CD14-positive monocyte (primary cell): ENCODE measurements around the gene NOL6. TPM values are rescaled to one million over a fixed set of nuclear protein-coding genes. Genes with fewer than 3 reads are reported as not detected.

Source experiments
- DNase-seq, 3 donors: peaks; one replicate each; pipeline ENCODE4 v3.0.0-alpha.2; 2011 to 2022
- H2AFZ ChIP-seq: 2 replicates; pipeline ENCODE4 v1.6.0; 2012; ENCODE audit warnings: mild to moderate bottlenecking, low read depth, low read length, inconsistent platforms; ENCODE audit not compliant: insufficient read depth, poor library complexity, severe bottlenecking
- H3K27ac ChIP-seq, 2 donors: 1 replicate in 1 of 2; 2 replicates in 1 of 2; pipeline ENCODE4 v1.5.1; 2012 to 2013; ENCODE audit warnings: low read length in 2 of 2, control low read depth in 1 of 2, inconsistent platforms in 1 of 2, low read depth in 1 of 2, mild to moderate bottlenecking in 1 of 2
- H3K27me3 ChIP-seq, 2 donors: one replicate each; pipeline versions ENCODE4 v1.6.0 to v1.6.1; 2011 to 2013; ENCODE audit warnings: low read length in 2 of 2; ENCODE audit not compliant: control insufficient read depth in 2 of 2, insufficient read depth in 2 of 2
- H3K36me3 ChIP-seq, 2 donors: replicated peaks in 1 of 2; 1 replicate in 1 of 2; 2 replicates in 1 of 2; pipeline versions ENCODE4 v1.5.1 to v1.6.1; 2012 to 2013; ENCODE audit warnings: low read length in 2 of 2, control low read depth in 1 of 2, inconsistent platforms in 1 of 2, mild to moderate bottlenecking in 1 of 2; ENCODE audit not compliant: insufficient read depth in 2 of 2, control insufficient read depth in 1 of 2
- H3K4me1 ChIP-seq, 2 donors: 1 replicate in 1 of 2; 2 replicates in 1 of 2; pipeline versions ENCODE4 v1.5.1 to v1.6.1; 2012 to 2013; ENCODE audit warnings: low read length in 2 of 2, control low read depth in 1 of 2, inconsistent platforms in 1 of 2, mild to moderate bottlenecking in 1 of 2, moderate library complexity in 1 of 2; ENCODE audit not compliant: insufficient read depth in 2 of 2, control insufficient read depth in 1 of 2
- H3K4me2 ChIP-seq: replicated peaks from 2 replicates; pipeline ENCODE3; 2012; ENCODE audit warnings: low read length, moderate library complexity, mild to moderate bottlenecking; ENCODE audit not compliant: poor library complexity, severe bottlenecking; ENCODE audit errors: extremely low read depth
- H3K4me3 ChIP-seq, 3 experiments: fragments of 200-600 bp in 1 of 3; sonication (generic) in 1 of 3; replicated peaks in 1 of 3; 1 replicate in 2 of 3; 2 replicates in 1 of 3; pipeline ENCODE4 v1.5.1; 2011 to 2013; ENCODE audit warnings: low read length in 3 of 3, mild to moderate bottlenecking in 3 of 3, control low read depth in 2 of 3, low read depth in 2 of 3, inconsistent platforms in 1 of 3, moderate library complexity in 1 of 3
- H3K79me2 ChIP-seq: 2 replicates; pipeline ENCODE4 v1.6.0; 2012; ENCODE audit warnings: mild to moderate bottlenecking, control low read depth, inconsistent platforms, low read length, moderate library complexity; ENCODE audit not compliant: insufficient read depth
- H3K9ac ChIP-seq: 2 replicates; pipeline ENCODE4 v1.6.0; 2017; ENCODE audit warnings: low read length, mild to moderate bottlenecking; ENCODE audit not compliant: insufficient read depth, poor library complexity, severe bottlenecking
- H3K9me3 ChIP-seq, 2 donors: replicated peaks in 1 of 2; 1 replicate in 1 of 2; 2 replicates in 1 of 2; pipeline versions ENCODE4 v1.5.1 to v1.6.1; 2012 to 2013; ENCODE audit warnings: low read length in 2 of 2, control low read depth in 1 of 2; ENCODE audit not compliant: control insufficient read depth in 1 of 2, insufficient read depth in 1 of 2
- H4K20me1 ChIP-seq: 2 replicates; pipeline ENCODE4 v1.6.0; 2012; ENCODE audit warnings: mild to moderate bottlenecking, low read length, control low read depth, moderate library complexity; ENCODE audit not compliant: insufficient read depth
- H3K27ac Mint-ChIP-seq, 7 donors: one replicate each; pipeline ENCODE4 v1.8.0; 2020; ENCODE audit warnings: mild to moderate bottlenecking in 7 of 7, mixed read lengths in 7 of 7, moderate library complexity in 6 of 7, inconsistent platforms in 2 of 7
- H3K27me3 Mint-ChIP-seq, 3 donors: one replicate each; pipeline ENCODE4 v1.8.0; 2021 to 2022; ENCODE audit warnings: low read depth in 3 of 3, mild to moderate bottlenecking in 3 of 3, mixed read lengths in 3 of 3, moderate library complexity in 3 of 3, inconsistent platforms in 1 of 3
- H3K36me3 Mint-ChIP-seq, 2 donors: one replicate each; pipeline ENCODE4 v1.8.0; 2020; ENCODE audit warnings: mixed read lengths in 2 of 2, inconsistent platforms in 1 of 2, mild to moderate bottlenecking in 1 of 2
- H3K4me1 Mint-ChIP-seq: one replicate; pipeline ENCODE4 v1.8.0; 2020; ENCODE audit warnings: mild to moderate bottlenecking, mixed read lengths
- H3K4me3 Mint-ChIP-seq, 2 donors: one replicate each; pipeline ENCODE4 v1.8.0; 2020; ENCODE audit warnings: mild to moderate bottlenecking in 2 of 2, mixed read lengths in 2 of 2, moderate library complexity in 1 of 2
- H3K9me3 Mint-ChIP-seq, 7 donors: one replicate each; pipeline ENCODE4 v1.8.0; 2020 to 2022; ENCODE audit warnings: mixed read lengths in 7 of 7, mild to moderate bottlenecking in 6 of 7, moderate library complexity in 6 of 7, inconsistent platforms in 2 of 7
- CTCF ChIP-seq: fragments of 200-600 bp; IDR thresholded peaks from one replicate; pipeline ENCODE4 v1.8.0; 2022; ENCODE audit warnings: antibody characterized with exemption, mild to moderate bottlenecking
- WGBS: methylation state at CpG from one replicate; pipeline ENCODE4 v1.1.5; 2013; ENCODE audit warnings: missing lambda C conversion rate; ENCODE audit not compliant: insufficient coverage; 5-methylcytosine and 5-hydroxymethylcytosine counted together
- intact Hi-C, 2 donors: fragments of 100-400 bp; cut with micrococcal nuclease; formaldehyde crosslinking; loops; one replicate each; pipeline versions ENCODE4 v1.15.0 to v1.15.1; 2023
- polyA plus RNA-seq, 3 donors: library from polyadenylated mRNA; depleted of rRNA in 1 of 3; unstranded in 2 of 3; stranded (reverse) in 1 of 3; fragments of 300-500 nt in 2 of 3; fragments of >200 nt in 1 of 3; fragmentation: Illumina TruSeq in 2 of 3; gene quantifications; 1 replicate in 2 of 3; 2 replicates in 1 of 3; pipeline ENCODE4 v1.2.3, GENCODE V29; 2012 to 2021

Gene NOL6
- polyA plus RNA-seq, 3 donors: 4.6 to 21.9 (median 10.1) TPM

GRCh38 chr9:33419708-33420303 is 53.9 kb downstream of the NOL6 start:
- H3K27ac ChIP-seq: no peak overlapping the region
- no peaks in the 10 kb centered on the region for H4K20me1 ChIP-seq
- no peak for DNase-seq
- no peaks in the 10 kb centered on the region for H3K79me2 ChIP-seq
- TF ChIP-seq CTCF: no peak
- no peak overlapping the region for H3K4me2 ChIP-seq
- H3K4me3 ChIP-seq: no peak overlapping the region
- no peak overlapping the region for H3K4me3 Mint-ChIP-seq
- WGBS: 87% methylated on average over 6 of the region's 10 CpGs
- no peaks in the 10 kb centered on the region for H3K27me3 ChIP-seq
- H3K4me1 Mint-ChIP-seq: no peaks in the 10 kb centered on the region
- H3K9ac ChIP-seq: no peak overlapping the region
- peaks cover 1 to 8% (median 5%) of the 10 kb centered on the region in 3 donors for H3K27me3 Mint-ChIP-seq
- no peaks in the 10 kb centered on the region for H3K36me3 Mint-ChIP-seq
- no peaks in the 10 kb centered on the region for H3K36me3 ChIP-seq
- H3K4me1 ChIP-seq: no peaks in the 10 kb centered on the region
- H3K9me3 ChIP-seq: no peaks in the 10 kb centered on the region
- H3K9me3 Mint-ChIP-seq: no peaks in the 10 kb centered on the region
- intact Hi-C loops: no loop called here
- H2AFZ ChIP-seq: no peak overlapping the region
- no peak overlapping the region for H3K27ac Mint-ChIP-seq

GRCh38 chr9:33418090-33418489 is 55.6 kb downstream of the NOL6 start:
- Mint-ChIP-seq H3K36me3 (no peaks in the 10 kb centered on the region), H3K9me3 (no peaks in the 10 kb centered on the region), H3K27ac (no peak overlapping the region), H3K27me3 (peaks cover 1 to 9% (median 5%) of the 10 kb centered on the region in 3 donors), H3K4me1 (no peaks in the 10 kb centered on the region), H3K4me3 (no peak overlapping the region)
- intact Hi-C loops: no loop called here
- Histone ChIP-seq H4K20me1 (no peaks in the 10 kb centered on the region), H3K9me3 (no peaks in the 10 kb centered on the region), H3K36me3 (no peaks in the 10 kb centered on the region), H3K4me3 (no peak overlapping the region), H3K9ac (no peak overlapping the region), H3K27ac (no peak overlapping the region), H3K79me2 (no peaks in the 10 kb centered on the region), H3K4me2 (no peak overlapping the region), H3K27me3 (no peaks in the 10 kb centered on the region), H3K4me1 (no peaks in the 10 kb centered on the region), H2AFZ (no peak overlapping the region)
- no peak for TF ChIP-seq CTCF
- DNase-seq: no peak
- 100% methylated on average over 3 of the region's 8 CpGs for WGBS
